ENCODE results near the gene AP2A1.

Gene AP2A1

GRCh38 chr19:49837009-49837310, 70.2 kb downstream of the AP2A1 start:
- H3K9ac ChIP-seq = no peak overlapping the region
- no peak overlapping the region for H2AFZ ChIP-seq (ENCODE audit: low read depth)
- no peaks in the 10 kb centered on the region for H3K79me2 ChIP-seq (ENCODE audit: insufficient read depth, low read depth)
- H3K36me3 ChIP-seq (ENCODE audit: insufficient read depth) = no peaks in the 10 kb centered on the region; the same call in 1 of the 2 replicates
- no peaks in the 10 kb centered on the region for H3K4me1 ChIP-seq (ENCODE audit: low read depth, poor library complexity, severe bottlenecking)
- no peaks in the 10 kb centered on the region for H4K20me1 ChIP-seq (ENCODE audit: insufficient read depth)
- TF ChIP-seq, protein P1, sequence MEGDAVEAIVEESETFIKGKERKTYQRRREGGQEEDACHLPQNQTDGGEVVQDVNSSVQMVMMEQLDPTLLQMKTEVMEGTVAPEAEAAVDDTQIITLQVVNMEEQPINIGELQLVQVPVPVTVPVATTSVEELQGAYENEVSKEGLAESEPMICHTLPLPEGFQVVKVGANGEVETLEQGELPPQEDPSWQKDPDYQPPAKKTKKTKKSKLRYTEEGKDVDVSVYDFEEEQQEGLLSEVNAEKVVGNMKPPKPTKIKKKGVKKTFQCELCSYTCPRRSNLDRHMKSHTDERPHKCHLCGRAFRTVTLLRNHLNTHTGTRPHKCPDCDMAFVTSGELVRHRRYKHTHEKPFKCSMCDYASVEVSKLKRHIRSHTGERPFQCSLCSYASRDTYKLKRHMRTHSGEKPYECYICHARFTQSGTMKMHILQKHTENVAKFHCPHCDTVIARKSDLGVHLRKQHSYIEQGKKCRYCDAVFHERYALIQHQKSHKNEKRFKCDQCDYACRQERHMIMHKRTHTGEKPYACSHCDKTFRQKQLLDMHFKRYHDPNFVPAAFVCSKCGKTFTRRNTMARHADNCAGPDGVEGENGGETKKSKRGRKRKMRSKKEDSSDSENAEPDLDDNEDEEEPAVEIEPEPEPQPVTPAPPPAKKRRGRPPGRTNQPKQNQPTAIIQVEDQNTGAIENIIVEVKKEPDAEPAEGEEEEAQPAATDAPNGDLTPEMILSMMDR (conservative IDR thresholded peaks at IDR 0.05; ENCODE audit: low read depth, low read length) = no peak
- H3K4me2 ChIP-seq = no peak overlapping the region
- H3K27ac ChIP-seq = no peak overlapping the region
- no peak overlapping the region for H3K4me3 ChIP-seq (IDR thresholded peaks at IDR 0.05; ENCODE audit: insufficient read depth, low read depth, low read length)
- H3K27me3 ChIP-seq (ENCODE audit: insufficient read depth, low read depth) = no peaks in the 10 kb centered on the region

DNA sequence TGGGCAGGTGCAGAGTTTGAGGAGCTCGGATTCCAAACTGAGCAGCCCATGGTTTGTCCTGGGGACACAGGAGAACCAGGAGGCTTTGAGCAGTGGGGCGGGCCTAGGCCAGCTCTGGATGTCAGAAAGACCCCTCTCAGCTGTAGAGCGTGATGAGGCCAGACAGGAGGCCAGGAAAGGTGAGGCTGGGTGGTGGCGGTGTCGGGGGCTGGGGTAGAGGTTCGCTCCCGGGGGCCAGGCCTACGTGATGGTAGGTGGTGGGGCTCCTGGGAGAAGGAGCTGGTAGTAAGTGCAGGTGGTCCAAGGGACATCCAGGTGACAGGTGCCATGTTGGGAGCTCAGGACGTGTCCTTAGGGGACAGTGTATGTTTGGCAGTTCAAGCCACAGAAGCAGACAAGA, 70.6 kb downstream of the AP2A1 start:
- no peaks in the 10 kb centered on the region; the same call in 1 of the 2 replicates for H3K36me3 ChIP-seq (ENCODE audit: insufficient read depth)
- TF ChIP-seq, protein P1 (conservative IDR thresholded peaks at IDR 0.05; ENCODE audit: low read depth, low read length) = no peak

DNA sequence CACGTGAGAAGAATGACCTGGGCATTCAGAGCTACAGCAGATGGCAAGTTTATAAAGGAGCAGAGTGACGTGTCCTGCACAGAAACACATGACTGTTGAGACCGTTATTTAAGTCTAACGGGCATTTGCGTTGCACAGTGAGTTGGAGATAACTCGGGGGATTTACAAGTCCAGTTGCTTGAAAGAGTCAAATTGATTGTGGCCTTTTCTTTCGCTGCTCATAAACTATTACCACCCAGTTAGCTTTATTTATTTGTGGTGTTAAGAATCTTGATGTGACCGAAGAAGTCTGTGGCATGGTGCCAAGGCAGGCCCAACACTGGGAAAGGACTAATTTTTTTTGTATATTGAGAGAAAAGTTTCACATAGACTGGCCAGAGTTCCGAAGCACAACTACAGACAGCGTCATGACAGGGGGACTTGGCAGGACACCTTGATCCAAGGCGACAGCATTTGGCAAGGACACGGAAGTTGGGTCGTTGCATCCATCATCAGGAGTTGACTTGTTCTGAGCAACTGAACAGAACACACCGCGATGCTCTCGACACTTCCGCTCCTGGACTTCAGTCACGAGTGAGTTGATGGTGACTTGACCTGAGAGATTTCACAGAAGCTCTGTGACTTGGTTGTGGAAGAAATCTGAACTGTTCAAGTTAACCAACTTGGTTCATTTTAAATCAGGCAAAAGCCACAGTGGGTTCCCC, 72.2 kb downstream of the AP2A1 start:
- Histone ChIP-seq H3K79me2 (ENCODE audit: insufficient read depth, low read depth) (no peaks in the 10 kb centered on the region), H3K27ac (no peak overlapping the region), H3K4me2 (no peak overlapping the region), H3K36me3 (ENCODE audit: insufficient read depth) (no peaks in the 10 kb centered on the region; the same call in 1 of the 2 replicates), H3K4me1 (ENCODE audit: low read depth, poor library complexity, severe bottlenecking) (peaks cover 3% of the 10 kb centered on the region), H3K4me3 (IDR thresholded peaks at IDR 0.05; ENCODE audit: insufficient read depth, low read depth, low read length) (no peak overlapping the region), H4K20me1 (ENCODE audit: insufficient read depth) (no peaks in the 10 kb centered on the region), H3K27me3 (ENCODE audit: insufficient read depth, low read depth) (no peaks in the 10 kb centered on the region), H3K9ac (no peak overlapping the region), H2AFZ (ENCODE audit: low read depth) (no peak overlapping the region)
- TF ChIP-seq, protein P1 (conservative IDR thresholded peaks at IDR 0.05; ENCODE audit: low read depth, low read length) = no peak

More for the DNA sequence above, 70.6 kb downstream of the AP2A1 start:
- H3K4me3 ChIP-seq (IDR thresholded peaks at IDR 0.05; ENCODE audit: insufficient read depth, low read depth, low read length) = no peak overlapping the region
- H3K79me2 ChIP-seq (ENCODE audit: insufficient read depth, low read depth) = no peaks in the 10 kb centered on the region
- no peak overlapping the region for H3K9ac ChIP-seq
- no peaks in the 10 kb centered on the region for H3K27me3 ChIP-seq (ENCODE audit: insufficient read depth, low read depth)
- no peak overlapping the region for H3K4me2 ChIP-seq
- no peaks in the 10 kb centered on the region for H3K4me1 ChIP-seq (ENCODE audit: low read depth, poor library complexity, severe bottlenecking)
- no peak overlapping the region for H2AFZ ChIP-seq (ENCODE audit: low read depth)
- H3K27ac ChIP-seq = no peak overlapping the region
- no peaks in the 10 kb centered on the region for H4K20me1 ChIP-seq (ENCODE audit: insufficient read depth)

GRCh38 chr19:49839713-49840112, 72.9 kb downstream of the AP2A1 start:
- H3K36me3 ChIP-seq (ENCODE audit: insufficient read depth) = no peaks in the 10 kb centered on the region; the same call in 1 of the 2 replicates
- H3K9ac ChIP-seq = no peak overlapping the region
- H3K27me3 ChIP-seq (ENCODE audit: insufficient read depth, low read depth) = no peaks in the 10 kb centered on the region
- H3K79me2 ChIP-seq (ENCODE audit: insufficient read depth, low read depth) = no peaks in the 10 kb centered on the region
- H4K20me1 ChIP-seq (ENCODE audit: insufficient read depth) = no peaks in the 10 kb centered on the region
- no peak overlapping the region for H3K4me3 ChIP-seq (IDR thresholded peaks at IDR 0.05; ENCODE audit: insufficient read depth, low read depth, low read length)
- peaks cover 10% of the 10 kb centered on the region for H3K4me1 ChIP-seq (ENCODE audit: low read depth, poor library complexity, severe bottlenecking)
- no peak overlapping the region for H2AFZ ChIP-seq (ENCODE audit: low read depth)
- H3K27ac ChIP-seq = no peak overlapping the region
- TF ChIP-seq, protein P1 (conservative IDR thresholded peaks at IDR 0.05; ENCODE audit: low read depth, low read length) = no peak
- no peak overlapping the region for H3K4me2 ChIP-seq

All from KMS-11 (cell line).